Activated naive CD4-positive, alpha-beta T cell treated with anti-CD3 and anti-CD28 coated beads, Interleukin-2, amount 10 ng/mL, durations not matched to agents 7 days and 5 days (primary cell): ENCODE data around the gene RSL1D1.
A peak's percentile ranks its signal among the peaks of the same experiment; 100 is the strongest.
"Not testable (repeated sequence)": the region's sequence is repeated elsewhere in the genome, so short reads cannot be mapped to it uniquely, and the experiment has no call there.

Source experiments
- CTCF ChIA-PET: fragments of 350-600 bp; sonication (Branson Sonifier 250); formaldehyde crosslinking; loops from one replicate; lab custom pipeline; 2021; ENCODE audit warnings: antibody characterized with exemption; lab: Charles Lee
- DNase-seq: peaks from one replicate; pipeline ENCODE4 v3.0.0-alpha.2; 2020
- H3K27ac Mint-ChIP-seq: one replicate; pipeline ENCODE4 v1.8.0; 2021; ENCODE audit warnings: mild to moderate bottlenecking, moderate library complexity, mixed read lengths
- H3K27me3 Mint-ChIP-seq: one replicate; pipeline ENCODE4 v1.8.0; 2021; ENCODE audit warnings: mild to moderate bottlenecking, mixed read lengths
- H3K36me3 Mint-ChIP-seq: one replicate; pipeline ENCODE4 v1.8.0; 2021; ENCODE audit warnings: mixed read lengths
- H3K4me1 Mint-ChIP-seq: one replicate; pipeline ENCODE4 v1.8.0; 2021; ENCODE audit warnings: mixed read lengths
- H3K4me3 Mint-ChIP-seq: one replicate; pipeline ENCODE4 v1.8.0; 2021; ENCODE audit warnings: mild to moderate bottlenecking, moderate library complexity, mixed read lengths
- H3K9me3 Mint-ChIP-seq: one replicate; pipeline ENCODE4 v1.8.0; 2021; ENCODE audit warnings: mixed read lengths

RSL1D1 gene

DNA sequence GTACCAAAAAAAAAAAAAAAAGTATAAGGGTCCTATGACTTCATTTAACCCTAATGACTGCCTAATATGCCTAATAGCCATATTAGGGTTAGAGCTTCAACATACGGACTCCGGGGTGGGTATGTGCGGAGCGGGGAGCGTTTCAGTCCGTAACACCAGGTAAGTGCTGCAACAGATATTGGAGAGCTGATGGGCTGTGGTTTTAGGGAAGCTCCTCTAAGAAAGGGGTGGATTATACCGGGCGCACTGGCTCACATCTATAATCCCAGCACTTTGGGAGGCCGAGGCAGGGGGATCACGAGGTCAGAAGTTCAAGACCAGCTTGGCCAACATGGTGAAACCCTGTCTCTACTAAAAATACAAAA, 52.3 kb downstream of the RSL1D1 start:
- H3K4me1 Mint-ChIP-seq = peaks cover 63% of the 10 kb centered on the region
- H3K27ac Mint-ChIP-seq = peak overlapping the region; percentile 97
- H3K27me3 Mint-ChIP-seq = no peaks in the 10 kb centered on the region
- H3K4me3 Mint-ChIP-seq = peak overlapping the region; percentile 80
- DNase-seq = no peak
- CTCF ChIA-PET = interaction anchor here (0.7 to 2.6 kb wide), 4 partner anchors 13 to 404 kb away, joined by 3 to 17 read pairs (median 3); no protein-coding TSS in a partner anchor
- no peaks in the 10 kb centered on the region for H3K9me3 Mint-ChIP-seq
- peaks cover 25% of the 10 kb centered on the region for H3K36me3 Mint-ChIP-seq

- Mint-ChIP-seq H3K36me3 (peaks cover 29% of the 10 kb centered on the region), H3K4me1 (peaks cover 73% of the 10 kb centered on the region), H3K9me3 (no peaks in the 10 kb centered on the region), H3K27ac (peak overlapping the region; percentile 97), H3K27me3 (no peaks in the 10 kb centered on the region), H3K4me3 (peak overlapping the region; percentile 80)
- CTCF ChIA-PET = interaction anchor here (0.8 to 2.6 kb wide), 9 partner anchors 9 to 813 kb away, joined by 3 to 17 read pairs (median 3); no protein-coding TSS in a partner anchor
- DNase-seq = no peak
Measured at GRCh38 chr16:11797957-11798299, 53.4 kb downstream of the RSL1D1 start.

DNA sequence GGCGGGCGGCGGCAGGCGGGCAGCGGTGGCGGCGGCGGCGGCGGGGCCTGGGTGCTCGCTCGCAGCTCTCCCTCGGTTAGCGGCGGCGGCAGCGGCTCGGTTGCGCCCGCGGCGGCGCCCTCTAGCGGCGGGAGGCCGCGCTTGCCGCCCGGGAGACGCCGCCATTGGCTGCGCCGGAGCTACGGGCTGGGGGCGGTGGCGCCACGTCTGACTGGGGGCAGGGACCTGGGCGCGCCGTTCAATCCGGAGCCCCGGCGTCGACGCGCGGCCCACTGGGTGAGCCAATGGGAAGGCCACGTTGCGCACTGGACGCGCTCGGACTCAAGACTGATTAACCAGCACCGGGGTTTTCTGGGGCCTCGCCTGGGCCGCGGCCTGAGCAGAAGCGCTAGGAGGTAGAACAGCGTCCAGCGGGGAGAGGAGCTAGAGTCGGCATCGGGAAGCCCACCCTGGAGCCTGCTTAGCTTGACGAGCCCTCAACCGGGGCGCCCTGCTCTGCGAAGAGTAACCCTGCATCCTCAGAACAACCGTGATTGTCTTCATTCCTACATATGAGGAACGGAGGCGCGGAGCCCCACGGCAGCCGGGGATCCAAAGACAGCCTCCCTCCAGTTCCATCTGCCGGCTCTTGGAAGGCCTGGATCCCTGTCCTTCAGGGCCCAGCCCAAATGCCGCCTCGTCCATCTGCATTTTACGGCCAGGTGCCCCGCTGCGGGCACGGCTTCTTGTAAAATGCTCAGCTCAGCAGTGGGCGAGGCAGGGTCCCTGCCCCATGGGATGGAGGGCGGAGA, 54.0 kb downstream of the RSL1D1 start, which contains the start of gene ZC3H7A:
ZC3H7A (minus strand) TSS at position 93 of the 791 bp plus-strand sequence. CDS start 14,904 bp downstream, outside the sequence.
- Mint-ChIP-seq H3K4me3 (peak within 1 kb of the TSS; percentile 87), H3K27ac (peak within 1 kb of the TSS; percentile 97), H3K4me1 (peaks cover 79% of the 10 kb centered on the region), H3K36me3 (peaks cover 33% of the 10 kb centered on the region), H3K9me3 (no peaks in the 10 kb centered on the region), H3K27me3 (no peaks in the 10 kb centered on the region)
- DNase-seq = peak; percentile 95
- CTCF ChIA-PET = interaction anchor here (0.8 to 2.6 kb wide), 11 partner anchors 9 to 813 kb away, joined by 3 to 17 read pairs (median 3); no protein-coding TSS in a partner anchor

DNA sequence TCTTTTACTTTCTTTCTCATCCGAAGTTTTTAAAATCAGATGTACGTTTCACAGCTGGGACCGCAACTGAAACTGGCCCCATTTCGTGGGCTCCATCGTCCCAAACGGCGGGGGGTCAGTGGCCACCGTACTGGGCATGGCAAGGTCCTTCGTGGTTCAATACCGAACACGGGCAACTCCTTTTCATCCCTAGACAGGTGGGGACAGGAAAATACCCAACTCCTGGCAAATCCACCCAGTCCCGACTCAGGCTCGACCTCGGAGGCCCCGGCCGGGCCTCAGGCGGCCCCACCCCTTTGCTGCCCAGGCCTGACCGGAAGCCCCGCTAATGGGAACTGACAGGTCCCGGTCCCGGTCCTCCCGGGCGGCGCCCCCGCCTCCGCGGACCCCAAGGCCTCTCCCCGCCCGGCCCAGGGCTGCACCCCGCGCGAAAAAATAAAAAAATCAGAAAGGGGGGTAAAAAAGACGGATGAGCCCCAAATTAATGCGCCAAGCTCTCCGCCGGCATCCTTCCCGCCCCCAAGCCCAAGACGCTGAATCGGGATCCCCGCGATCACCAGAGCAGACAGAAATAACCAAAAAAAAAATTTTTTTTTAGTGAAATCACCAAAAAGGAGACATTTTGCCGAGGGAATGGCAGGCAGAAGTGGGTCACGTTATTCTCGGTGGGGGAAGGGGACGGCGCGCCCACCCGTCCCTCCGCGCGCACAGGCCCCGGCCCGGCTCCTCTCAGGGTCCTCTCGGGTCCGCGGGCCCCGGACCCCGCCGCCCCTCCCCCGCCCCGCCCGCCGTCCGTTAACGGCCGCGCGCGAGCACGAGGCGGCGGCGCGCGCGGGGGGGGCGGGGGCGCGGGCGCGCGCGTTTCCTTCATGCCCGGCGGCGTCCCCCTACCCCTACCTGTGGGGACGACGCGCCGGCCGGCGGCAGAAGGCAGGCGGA, 54.8 kb downstream of the RSL1D1 start:
- H3K4me3 Mint-ChIP-seq = peak overlapping the region; percentile 87
- H3K27me3 Mint-ChIP-seq = no peaks in the 10 kb centered on the region
- peak; percentile 47 for DNase-seq
- CTCF ChIA-PET = interaction anchor here (0.9 to 2.6 kb wide), 6 partner anchors 10 to 57 kb away, joined by 3 to 17 read pairs (median 4); no protein-coding TSS in a partner anchor
- H3K36me3 Mint-ChIP-seq = peaks cover 33% of the 10 kb centered on the region
- peaks cover 82% of the 10 kb centered on the region for H3K4me1 Mint-ChIP-seq
- peak overlapping the region; percentile 94 for H3K27ac Mint-ChIP-seq
- no peaks in the 10 kb centered on the region for H3K9me3 Mint-ChIP-seq

DNA sequence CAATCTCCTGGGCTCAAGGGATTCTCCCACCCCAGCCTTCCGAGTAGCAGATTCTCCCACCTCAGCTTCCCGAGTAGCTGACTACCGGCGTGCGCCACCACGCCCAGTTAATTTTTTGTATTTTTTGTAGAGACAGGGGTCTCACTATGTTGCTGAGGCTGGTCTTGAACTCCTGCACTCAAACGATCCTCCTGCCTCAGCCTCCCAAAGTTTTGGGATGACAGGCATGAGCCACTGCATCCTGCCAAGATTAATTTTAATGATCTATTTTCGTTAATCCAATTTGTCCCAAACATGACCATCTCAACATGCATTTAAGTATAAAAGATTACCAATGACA, 55.5 kb downstream of the RSL1D1 start:
- Mint-ChIP-seq H3K4me3 (peak overlapping the region; percentile 87), H3K9me3 (no peaks in the 10 kb centered on the region), H3K27ac (peak overlapping the region; percentile 94), H3K36me3 (peaks cover 38% of the 10 kb centered on the region), H3K27me3 (no peaks in the 10 kb centered on the region), H3K4me1 (peaks cover 85% of the 10 kb centered on the region)
- DNase-seq = no peak
- CTCF ChIA-PET = no interaction called here

- Mint-ChIP-seq H3K9me3 (no peaks in the 10 kb centered on the region), H3K4me1 (peaks cover 80% of the 10 kb centered on the region), H3K27me3 (no peaks in the 10 kb centered on the region), H3K4me3 (peak overlapping the region; percentile 87), H3K27ac (peak overlapping the region; percentile 94), H3K36me3 (peaks cover 39% of the 10 kb centered on the region)
- DNase-seq = no peak
- CTCF ChIA-PET = no interaction called here
Measured at GRCh38 chr16:11794996-11795886, 56.1 kb downstream of the RSL1D1 start.

DNA sequence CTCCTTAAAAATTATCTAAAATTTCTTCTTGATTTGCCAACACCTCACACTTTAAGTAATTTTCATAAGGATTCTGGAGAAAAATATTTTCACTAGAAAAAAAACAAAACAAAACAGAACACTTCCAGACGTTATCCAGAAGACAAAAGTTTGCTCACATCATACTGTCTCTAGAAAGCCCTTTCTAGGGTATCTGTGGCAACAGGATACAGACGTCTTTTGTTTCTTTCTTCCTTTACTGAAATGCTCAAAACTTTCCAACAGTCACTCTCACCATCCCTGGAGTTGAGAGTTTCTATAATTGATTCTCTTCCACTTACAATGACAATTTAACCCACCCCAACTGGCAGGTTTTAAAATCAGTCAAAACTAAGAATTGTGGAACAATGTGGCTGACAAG, 56.9 kb downstream of the RSL1D1 start:
- CTCF ChIA-PET = no interaction called here
- H3K4me1 Mint-ChIP-seq = peaks cover 77% of the 10 kb centered on the region

GRCh38 chr16:11793840-11794239, 57.5 kb downstream of the RSL1D1 start:
- no peaks in the 10 kb centered on the region for H3K27me3 Mint-ChIP-seq
- DNase-seq = no peak
- CTCF ChIA-PET = interaction anchor here (0.8 to 2.1 kb wide), 2 partner anchors 9 to 11 kb away, joined by 3 to 7 read pairs; no protein-coding TSS in a partner anchor
- H3K4me3 Mint-ChIP-seq = peak overlapping the region; percentile 30
- peak overlapping the region; percentile 94 for H3K27ac Mint-ChIP-seq
- H3K36me3 Mint-ChIP-seq = peaks cover 36% of the 10 kb centered on the region
- H3K9me3 Mint-ChIP-seq = no peaks in the 10 kb centered on the region
- peaks cover 74% of the 10 kb centered on the region for H3K4me1 Mint-ChIP-seq

More for the DNA sequence above, 56.9 kb downstream of the RSL1D1 start:
- peak overlapping the region; percentile 94 for H3K27ac Mint-ChIP-seq
- peak overlapping the region; percentile 87 for H3K4me3 Mint-ChIP-seq
- no peaks in the 10 kb centered on the region for H3K9me3 Mint-ChIP-seq
- peaks cover 36% of the 10 kb centered on the region for H3K36me3 Mint-ChIP-seq
- no peaks in the 10 kb centered on the region for H3K27me3 Mint-ChIP-seq
- DNase-seq = no peak

GRCh38 chr16:11792410-11793241, 58.7 kb downstream of the RSL1D1 start:
- Mint-ChIP-seq H3K9me3 (no peaks in the 10 kb centered on the region), H3K4me1 (peaks cover 73% of the 10 kb centered on the region), H3K4me3 (no peak overlapping the region), H3K36me3 (peaks cover 41% of the 10 kb centered on the region), H3K27ac (peak overlapping the region; percentile 70), H3K27me3 (no peaks in the 10 kb centered on the region)
- DNase-seq = peak; percentile 32
- CTCF ChIA-PET = interaction anchor here (1.2 to 2.1 kb wide), 3 partner anchors 10 to 49 kb away, joined by 3 to 7 read pairs (median 3); no protein-coding TSS in a partner anchor

DNA sequence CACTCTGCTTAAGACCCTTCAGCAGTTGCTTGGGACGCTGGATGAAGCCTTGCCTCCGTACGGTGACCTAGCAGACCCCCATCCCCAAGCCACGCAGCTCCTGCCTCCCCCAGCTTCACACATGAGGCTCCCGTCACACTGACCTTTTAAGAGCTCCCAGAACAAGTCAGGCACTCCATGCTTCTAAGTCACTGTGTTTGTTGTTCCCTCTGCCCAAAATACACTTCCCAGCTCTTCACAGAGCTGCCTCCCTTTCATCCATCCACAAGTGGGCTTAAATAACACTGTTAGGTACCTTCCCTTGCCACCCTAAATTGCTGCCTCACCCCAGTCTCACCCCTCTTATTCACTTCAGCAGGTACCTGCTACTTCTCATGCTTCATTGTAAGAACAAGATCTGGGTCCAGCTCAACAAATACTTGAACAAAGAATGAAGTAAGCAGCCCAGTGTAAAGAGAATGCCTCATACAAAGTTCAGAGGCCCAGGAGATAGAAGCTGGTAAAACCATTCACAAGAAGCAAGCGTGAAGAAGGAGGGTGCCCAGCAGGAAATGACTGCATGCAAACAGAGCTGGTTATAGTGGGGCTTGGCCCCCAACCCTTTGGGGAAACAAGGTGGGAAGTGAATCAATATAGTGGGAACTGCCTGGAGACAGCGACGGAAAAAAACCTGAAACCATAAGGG, 60.1 kb downstream of the RSL1D1 start:
- CTCF ChIA-PET = interaction anchor here (0.6 to 2.1 kb wide), 4 partner anchors 9 to 125 kb away, joined by 3 to 7 read pairs (median 4); no protein-coding TSS in a partner anchor
- Mint-ChIP-seq H3K4me1 (peaks cover 85% of the 10 kb centered on the region), H3K4me3 (no peak overlapping the region), H3K27ac (peak overlapping the region; percentile 15), H3K36me3 (peaks cover 45% of the 10 kb centered on the region), H3K27me3 (no peaks in the 10 kb centered on the region), H3K9me3 (no peaks in the 10 kb centered on the region)
- no peak for DNase-seq

- no peaks in the 10 kb centered on the region for H3K27me3 Mint-ChIP-seq
- no peak for DNase-seq
- H3K4me1 Mint-ChIP-seq = peaks cover 79% of the 10 kb centered on the region
- H3K4me3 Mint-ChIP-seq = no peak overlapping the region
- CTCF ChIA-PET = no interaction called here
- H3K27ac Mint-ChIP-seq = peak overlapping the region; percentile 58
- peaks cover 26% of the 10 kb centered on the region for H3K36me3 Mint-ChIP-seq
- no peaks in the 10 kb centered on the region for H3K9me3 Mint-ChIP-seq
Measured at GRCh38 chr16:11788914-11789313, 62.4 kb downstream of the RSL1D1 start.

GRCh38 chr16:11784980-11785599, 66.3 kb downstream of the RSL1D1 start:
- H3K9me3 Mint-ChIP-seq, H3K27me3 Mint-ChIP-seq, DNase-seq, H3K4me3 Mint-ChIP-seq: not testable (repeated sequence)
- H3K27ac Mint-ChIP-seq = peak overlapping the region; percentile 94
- H3K4me1 Mint-ChIP-seq = peaks cover 79% of the 10 kb centered on the region
- CTCF ChIA-PET = interaction anchor here (1.1 to 3.3 kb wide), 2 partner anchors 8 to 13 kb away, joined by 3 to 17 read pairs; partner anchors contain the start of gene ZC3H7A
- H3K36me3 Mint-ChIP-seq = peaks cover 32% of the 10 kb centered on the region
